Subcutaneous adipose tissue (tissue), 4 donors: ENCODE results near the gene PAPOLA. TPM values are rescaled to one million over a fixed set of nuclear protein-coding genes. Genes with fewer than 3 reads are reported as not detected.

Experiments used
- CTCF ChIP-seq: fragments of 450-650 bp; IDR thresholded peaks from one replicate; pipeline ENCODE4 v1.5.1; 2016; ENCODE audit warnings: low read depth, mild to moderate bottlenecking, control low read depth, antibody characterized with exemption, moderate library complexity
- total RNA-seq, 4 donors: library from RNA; depleted of rRNA; stranded (reverse); fragments of >200 nt; gene quantifications; one replicate each; pipeline ENCODE4 v1.1.0, GENCODE V29; 2016

Gene PAPOLA
- 100 to 1,000 TPM; 109 to 253 (median 132) TPM for total RNA-seq

GRCh38 chr14:96501740-96502620 lies at the start of gene PAPOLA:
Gene PAPOLA, plus strand, starts transcription at chr14:96502382. Its CDS starts 211 bp downstream, at chr14:96502593.
- TF ChIP-seq CTCF = no peak

- TF ChIP-seq CTCF = no peak
These were observed 49.5 kb upstream of the PAPOLA start for GRCh38 chr14:96452684-96453083.

GRCh38 chr14:96455588-96455987 lies 46.6 kb upstream of the PAPOLA start:
- TF ChIP-seq CTCF = no peak

GRCh38 chr14:96459851-96460250 lies 42.3 kb upstream of the PAPOLA start:
- no peak for TF ChIP-seq CTCF

GRCh38 chr14:96461950-96462798 lies 40.0 kb upstream of the PAPOLA start:
- TF ChIP-seq CTCF = no peak

GRCh38 chr14:96464136-96464535 lies 38.0 kb upstream of the PAPOLA start:
- TF ChIP-seq CTCF = no peak

GRCh38 chr14:96466918-96467317 lies 35.3 kb upstream of the PAPOLA start:
- TF ChIP-seq CTCF = no peak
